Measurements from ENCODE around the gene ZNF784.

Gene ZNF784

DNA sequence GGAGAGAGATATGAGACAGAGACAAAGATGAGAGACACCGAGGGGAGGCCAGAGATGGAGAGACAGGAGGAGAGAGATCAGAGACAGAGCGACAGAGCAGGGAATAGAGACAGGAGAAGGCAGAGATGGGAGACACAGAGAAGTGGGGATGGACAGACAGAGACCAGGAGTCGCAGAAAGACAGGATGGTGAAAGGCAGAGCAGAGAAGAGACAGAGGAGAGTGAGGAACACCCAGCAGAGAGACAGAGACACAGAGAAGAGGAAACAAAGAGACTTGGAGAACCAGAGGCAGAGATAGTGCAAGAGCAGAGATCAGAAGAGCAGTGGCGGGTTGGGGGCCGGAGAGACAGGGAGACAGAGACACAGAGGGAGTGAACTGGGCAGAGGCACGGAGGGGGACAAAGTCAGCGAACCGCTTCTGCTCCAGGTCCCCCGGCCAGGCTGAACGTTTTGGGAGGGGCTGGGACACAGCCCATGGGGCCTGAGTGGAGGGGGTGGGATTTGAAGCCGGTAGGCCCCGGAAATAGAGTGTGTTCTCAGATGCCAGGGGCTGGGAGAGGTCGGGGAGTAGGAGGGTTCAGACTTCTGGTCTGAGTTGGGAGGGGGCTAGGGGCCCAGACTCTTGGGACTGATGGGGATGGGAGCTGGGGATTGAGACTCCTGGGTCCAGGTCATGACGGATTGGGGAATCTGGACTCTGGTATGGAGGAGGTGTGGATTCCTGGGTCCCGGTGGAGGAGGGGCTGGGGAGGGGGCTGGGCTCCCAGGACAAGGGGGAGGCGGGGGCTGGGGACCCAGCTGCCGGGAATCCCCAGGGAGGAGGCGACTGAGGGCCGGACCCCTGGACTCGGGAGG, 44.4 kb downstream of the ZNF784 start:
- H2BK120ac ChIP-seq (ENCODE audit: low read depth, low read length): peak overlapping the region; percentile 94
- peak; percentile 63 for DNase-seq
- peak overlapping the region; percentile 86 for H3K9ac ChIP-seq (ENCODE audit: low read length)
- H2BK12ac ChIP-seq (ENCODE audit: low read length in 2 of 2): no peak overlapping the region
- peaks cover 2% of the 10 kb centered on the region for H3K79me1 ChIP-seq (replicated peaks; ENCODE audit: low read length, poor library complexity, severe bottlenecking)
- H3K4me2 ChIP-seq (ENCODE audit: low read length, poor library complexity, severe bottlenecking): peak overlapping the region; percentile 68
- peak overlapping the region; percentile 92 for H4K8ac ChIP-seq (ENCODE audit: low read length)
- H3K18ac ChIP-seq (ENCODE audit: low read depth in 1 of 2, low read length in 2 of 2): peak overlapping the region; percentile 88 to 98
- H2BK15ac ChIP-seq (ENCODE audit: low read depth, poor library complexity, severe bottlenecking): peak overlapping the region; percentile 66
- peak overlapping the region; percentile 99 for H3K27ac ChIP-seq (ENCODE audit: low read length, poor library complexity, severe bottlenecking)
- no peak overlapping the region for H2AFZ ChIP-seq (ENCODE audit: low read depth, low read length)
- H3K4ac ChIP-seq (ENCODE audit: low read depth in 1 of 2, low read length in 2 of 2): peak overlapping the region; percentile 62 to 98
- peaks cover 35% of the 10 kb centered on the region for H3K4me1 ChIP-seq (ENCODE audit: control insufficient read depth, insufficient read depth, low read depth, low read length)
- no peaks in the 10 kb centered on the region for H3K27me3 ChIP-seq (ENCODE audit: control insufficient read depth in 1 of 2, insufficient read depth in 1 of 2, low read length in 2 of 2)
- peak overlapping the region; percentile 76 for H2AK5ac ChIP-seq (ENCODE audit: low read length, severe bottlenecking)
- H3K14ac ChIP-seq (ENCODE audit: low read length in 2 of 2): peak overlapping the region in 1 of 2 experiments; percentile 99
- peak overlapping the region; percentile 100 for H2BK5ac ChIP-seq (ENCODE audit: low read depth, low read length, poor library complexity, severe bottlenecking)
- H3K36me3 ChIP-seq (ENCODE audit: control insufficient read depth in 1 of 2, insufficient read depth in 2 of 2, low read depth in 1 of 2, low read length in 2 of 2): peaks cover 13 to 29% of the 10 kb centered on the region in 2 experiments
- peak overlapping the region in 1 of 2 experiments; percentile 81 for H3K23ac ChIP-seq (ENCODE audit: low read length in 2 of 2)
- 13% methylated on average over 20 of the region's 20 CpGs for WGBS
- peak overlapping the region; percentile 86 to 90 for H3K4me3 ChIP-seq (ENCODE audit: insufficient read depth in 1 of 2, low read depth in 1 of 2, low read length in 2 of 2)
- H3K9me3 ChIP-seq (ENCODE audit: control insufficient read depth, low read length): no peaks in the 10 kb centered on the region
- peak overlapping the region; percentile 86 for H4K91ac ChIP-seq (ENCODE audit: low read length)

DNA sequence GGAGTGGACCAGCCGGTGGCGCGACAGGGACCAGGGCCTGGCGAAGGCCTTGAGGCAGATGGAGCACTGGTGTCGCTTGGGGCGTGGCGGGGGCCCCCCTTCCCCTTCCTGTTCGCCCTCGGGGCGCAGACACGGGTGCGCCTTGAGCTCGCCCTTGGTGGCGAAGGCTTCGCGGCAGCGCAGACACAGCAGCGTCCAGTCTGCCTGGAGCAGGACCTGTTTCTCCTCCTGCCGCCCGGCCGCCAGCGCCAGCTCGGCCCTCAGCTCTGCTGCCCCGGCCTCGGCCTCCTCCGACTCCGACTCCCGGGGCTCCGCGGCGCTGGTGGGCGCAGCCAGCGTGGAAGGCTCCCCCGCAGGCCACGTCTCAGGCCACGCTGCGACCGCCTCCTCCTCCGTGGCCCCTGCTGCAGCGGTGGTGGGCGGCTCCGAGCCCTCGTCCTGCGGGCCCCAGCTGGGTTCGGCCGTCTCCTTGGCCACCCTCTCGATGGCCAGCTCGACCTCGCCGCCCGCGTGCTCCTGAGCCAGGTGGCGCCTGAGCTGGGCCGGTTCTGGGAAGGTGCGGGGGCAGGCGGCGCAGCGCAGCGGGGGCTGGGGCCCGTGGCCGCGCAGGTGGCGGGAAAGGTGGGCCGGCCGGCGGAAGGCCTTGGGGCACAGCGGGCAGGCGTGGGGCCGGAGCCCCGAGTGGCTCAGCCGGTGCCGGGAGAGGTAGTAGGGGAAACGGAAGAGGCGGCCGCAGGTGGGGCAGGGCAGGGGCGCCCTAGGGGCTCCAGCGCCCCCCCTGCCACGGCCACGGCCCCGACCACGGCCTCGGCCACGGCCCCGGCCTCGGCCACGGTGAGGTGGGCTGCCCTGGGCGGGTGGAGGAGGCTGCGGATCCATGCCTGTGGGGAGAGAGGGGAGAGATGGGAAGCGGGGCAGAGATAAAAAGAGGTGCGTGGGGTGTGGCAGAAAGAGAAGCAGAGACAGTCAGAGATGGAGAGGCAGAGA, 45.3 kb downstream of the ZNF784 start:
- H3K23ac ChIP-seq (ENCODE audit: low read length in 2 of 2): peak overlapping the region in 1 of 2 experiments; percentile 81
- H3K4ac ChIP-seq (ENCODE audit: low read depth in 1 of 2, low read length in 2 of 2): peak overlapping the region in 1 of 2 experiments; percentile 21
- peak overlapping the region; percentile 86 for H3K9ac ChIP-seq (ENCODE audit: low read length)
- H2BK120ac ChIP-seq (ENCODE audit: low read depth, low read length): no peak overlapping the region
- H2BK5ac ChIP-seq (ENCODE audit: low read depth, low read length, poor library complexity, severe bottlenecking): no peak overlapping the region
- peak overlapping the region in 1 of 2 experiments; percentile 76 for H3K18ac ChIP-seq (ENCODE audit: low read depth in 1 of 2, low read length in 2 of 2)
- no peak overlapping the region for H4K91ac ChIP-seq (ENCODE audit: low read length)
- H2BK12ac ChIP-seq (ENCODE audit: low read length in 2 of 2): no peak overlapping the region
- H2AFZ ChIP-seq (ENCODE audit: low read depth, low read length): no peak overlapping the region
- H3K36me3 ChIP-seq (ENCODE audit: control insufficient read depth in 1 of 2, insufficient read depth in 2 of 2, low read depth in 1 of 2, low read length in 2 of 2): peaks cover 13 to 29% of the 10 kb centered on the region in 2 experiments
- peaks cover 2% of the 10 kb centered on the region for H3K79me1 ChIP-seq (replicated peaks; ENCODE audit: low read length, poor library complexity, severe bottlenecking)
- H2AK5ac ChIP-seq (ENCODE audit: low read length, severe bottlenecking): no peak overlapping the region
- WGBS: 97% methylated on average over 90 of the region's 90 CpGs
- H4K8ac ChIP-seq (ENCODE audit: low read length): no peak overlapping the region
- no peaks in the 10 kb centered on the region for H3K27me3 ChIP-seq (ENCODE audit: control insufficient read depth in 1 of 2, insufficient read depth in 1 of 2, low read length in 2 of 2)
- no peak for DNase-seq
- H3K4me3 ChIP-seq (ENCODE audit: insufficient read depth in 1 of 2, low read depth in 1 of 2, low read length in 2 of 2): peak overlapping the region; percentile 86 to 90
- no peaks in the 10 kb centered on the region for H3K9me3 ChIP-seq (ENCODE audit: control insufficient read depth, low read length)
- peak overlapping the region; percentile 99 for H3K27ac ChIP-seq (ENCODE audit: low read length, poor library complexity, severe bottlenecking)
- H3K14ac ChIP-seq (ENCODE audit: low read length in 2 of 2): peak overlapping the region in 1 of 2 experiments; percentile 47
- no peak overlapping the region for H2BK15ac ChIP-seq (ENCODE audit: low read depth, poor library complexity, severe bottlenecking)
- peak overlapping the region; percentile 68 for H3K4me2 ChIP-seq (ENCODE audit: low read length, poor library complexity, severe bottlenecking)
- H3K4me1 ChIP-seq (ENCODE audit: control insufficient read depth, insufficient read depth, low read depth, low read length): peaks cover 31% of the 10 kb centered on the region

DNA sequence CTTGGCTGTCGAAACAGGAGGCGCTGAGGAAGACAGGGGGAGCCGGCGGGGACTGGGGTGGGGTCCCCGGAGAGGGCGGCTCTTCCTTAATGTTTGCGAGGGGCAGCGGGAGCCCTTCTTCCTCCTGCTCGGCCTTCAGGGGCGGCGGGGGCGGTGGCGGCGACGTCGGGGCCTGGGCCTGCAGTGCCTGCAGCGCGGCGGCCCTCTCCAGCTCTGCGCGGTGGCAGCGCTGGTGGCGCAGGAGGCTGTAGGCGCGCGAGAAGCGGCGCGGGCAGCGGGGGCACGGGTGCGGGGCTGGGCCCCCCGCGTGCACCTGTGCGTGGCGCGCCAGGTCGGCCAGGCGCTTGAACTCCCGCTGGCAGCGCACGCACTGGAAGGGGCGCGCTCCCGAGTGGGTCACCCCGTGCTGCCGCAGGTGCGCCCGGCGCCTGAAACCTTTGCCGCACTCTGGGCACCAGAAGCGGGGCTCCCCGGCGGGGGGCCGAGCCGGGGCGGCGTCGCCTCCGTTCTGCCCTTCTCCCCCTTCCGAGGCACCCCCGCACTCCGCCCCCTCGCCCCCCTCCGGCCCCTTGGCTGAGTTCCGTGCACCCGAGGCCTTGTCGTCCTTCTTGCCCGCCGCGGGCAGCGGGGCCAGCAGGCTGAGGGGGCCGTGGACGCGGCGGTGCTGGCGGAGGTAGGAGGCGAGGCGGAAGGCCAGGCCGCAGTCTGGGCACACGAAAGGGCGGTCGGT, 46.2 kb downstream of the ZNF784 start:
- Histone ChIP-seq H4K91ac (ENCODE audit: low read length) (no peak overlapping the region), H3K14ac (ENCODE audit: low read length in 2 of 2) (no peak overlapping the region), H3K79me1 (replicated peaks; ENCODE audit: low read length, poor library complexity, severe bottlenecking) (peaks cover 2% of the 10 kb centered on the region), H2BK5ac (ENCODE audit: low read depth, low read length, poor library complexity, severe bottlenecking) (no peak overlapping the region), H3K23ac (ENCODE audit: low read length in 2 of 2) (no peak overlapping the region), H2AK5ac (ENCODE audit: low read length, severe bottlenecking) (no peak overlapping the region), H2AFZ (ENCODE audit: low read depth, low read length) (no peak overlapping the region), H3K27me3 (ENCODE audit: control insufficient read depth in 1 of 2, insufficient read depth in 1 of 2, low read length in 2 of 2) (no peaks in the 10 kb centered on the region), H2BK120ac (ENCODE audit: low read depth, low read length) (no peak overlapping the region), H3K4me1 (ENCODE audit: control insufficient read depth, insufficient read depth, low read depth, low read length) (peaks cover 30% of the 10 kb centered on the region), H3K18ac (ENCODE audit: low read depth in 1 of 2, low read length in 2 of 2) (no peak overlapping the region), H3K4ac (ENCODE audit: low read depth in 1 of 2, low read length in 2 of 2) (no peak overlapping the region), H3K4me2 (ENCODE audit: low read length, poor library complexity, severe bottlenecking) (no peak overlapping the region), H3K9ac (ENCODE audit: low read length) (no peak overlapping the region), H3K9me3 (ENCODE audit: control insufficient read depth, low read length) (no peaks in the 10 kb centered on the region), H3K36me3 (ENCODE audit: control insufficient read depth in 1 of 2, insufficient read depth in 2 of 2, low read depth in 1 of 2, low read length in 2 of 2) (peaks cover 13 to 29% of the 10 kb centered on the region in 2 experiments), H2BK12ac (ENCODE audit: low read length in 2 of 2) (no peak overlapping the region), H3K27ac (ENCODE audit: low read length, poor library complexity, severe bottlenecking) (no peak overlapping the region), H3K4me3 (ENCODE audit: insufficient read depth in 1 of 2, low read depth in 1 of 2, low read length in 2 of 2) (no peak overlapping the region), H2BK15ac (ENCODE audit: low read depth, poor library complexity, severe bottlenecking) (no peak overlapping the region), H4K8ac (ENCODE audit: low read length) (no peak overlapping the region)
- 97% methylated on average over 76 of the region's 83 CpGs for WGBS
- DNase-seq: no peak

Measured in mesenchymal stem cell (in vitro differentiated cells and primary cell).